Activated CD8-positive, alpha-beta T cell treated with anti-CD3 and anti-CD28 coated beads for 36 hours (primary cell): ENCODE measurements around the gene HARS1. TPM values are rescaled to one million over a fixed set of nuclear protein-coding genes. Genes with fewer than 3 reads are reported as not detected.
"Not testable (repeated sequence)": the region's sequence is repeated elsewhere in the genome, so short reads cannot be mapped to it uniquely, and the experiment has no call there.

Experiments used
- ATAC-seq: fragments of 200-7000 bp; cut with Tn5 transposase; one replicate; pipeline ENCODE4 v1.10.0; 2021; ENCODE audit warnings: mild to moderate bottlenecking, moderate library complexity
- CTCF ChIA-PET: fragments of 350-600 bp; sonication (Branson Sonifier 250); formaldehyde crosslinking; loops from one replicate; lab custom pipeline; 2021; ENCODE audit warnings: antibody characterized with exemption; lab: Charles Lee
- POLR2A ChIA-PET: fragments of 350-600 bp; sonication (Branson Sonifier 250); formaldehyde crosslinking; loops from one replicate; lab custom pipeline; 2021; ENCODE audit warnings: antibody characterized with exemption; lab: Charles Lee
- DNase-seq: peaks from one replicate; pipeline ENCODE4 v3.0.0-alpha.2; 2020
- H3K27ac Mint-ChIP-seq: one replicate; pipeline ENCODE4 v1.8.0; 2021; ENCODE audit warnings: mild to moderate bottlenecking, mixed read lengths
- H3K27me3 Mint-ChIP-seq: one replicate; pipeline ENCODE4 v1.8.0; 2021; ENCODE audit warnings: mixed read lengths
- H3K36me3 Mint-ChIP-seq: one replicate; pipeline ENCODE4 v1.8.0; 2021; ENCODE audit warnings: low read depth, mixed read lengths
- H3K4me1 Mint-ChIP-seq: one replicate; pipeline ENCODE4 v1.8.0; 2021; ENCODE audit warnings: low read depth, mixed read lengths
- H3K4me3 Mint-ChIP-seq: one replicate; pipeline ENCODE4 v1.8.0; 2021; ENCODE audit warnings: mild to moderate bottlenecking, moderate library complexity, mixed read lengths
- H3K9me3 Mint-ChIP-seq: one replicate; pipeline ENCODE4 v1.8.0; 2021; ENCODE audit warnings: mixed read lengths
- intact Hi-C: fragments of 100-400 bp; cut with micrococcal nuclease; formaldehyde crosslinking; loops from one replicate; pipeline ENCODE4 v1.10.0; 2022
- microRNA-seq: library from miRNA; unstranded; fragments of <30 nt; microRNA quantifications from one replicate; pipeline ENCODE4 v1.2.0, GENCODE V29; 2022; ENCODE audit warnings: borderline microRNAs expressed, borderline replicate concordance
- total RNA-seq, 2 experiments: library from RNA; stranded (reverse); gene quantifications; one replicate each; pipeline ENCODE4 v1.2.3, GENCODE V29; 2021
- TF ChIP-seq, protein P1 (sequence below): fragments of 200-600 bp; IDR thresholded peaks from one replicate; pipeline ENCODE4 v1.8.0; 2022; ENCODE audit warnings: antibody characterized with exemption, mild to moderate bottlenecking

HARS1 gene
- total RNA-seq, 2 experiments from 2014 or later: 84.5 to 84.9 TPM

DNA sequence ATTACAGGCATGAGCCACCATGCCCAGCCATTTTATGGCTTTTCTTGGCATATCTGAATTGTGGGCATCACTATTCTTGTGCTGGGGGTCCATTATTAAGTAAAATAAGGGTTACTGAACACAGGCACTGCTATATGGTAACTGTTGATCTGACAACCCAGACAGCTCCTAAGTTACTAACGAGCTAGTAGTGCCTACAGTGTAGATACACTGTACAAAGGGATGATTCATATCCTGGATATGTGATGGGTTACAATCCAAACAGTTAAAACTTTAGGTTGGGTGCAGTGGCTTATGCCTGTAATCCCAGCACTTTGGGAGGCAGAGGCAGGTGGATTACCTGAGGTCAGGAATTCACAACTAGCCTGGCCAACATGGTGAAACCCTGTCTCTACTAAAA, 62.5 kb downstream of the HARS1 start:
- TF ChIP-seq, protein P1, sequence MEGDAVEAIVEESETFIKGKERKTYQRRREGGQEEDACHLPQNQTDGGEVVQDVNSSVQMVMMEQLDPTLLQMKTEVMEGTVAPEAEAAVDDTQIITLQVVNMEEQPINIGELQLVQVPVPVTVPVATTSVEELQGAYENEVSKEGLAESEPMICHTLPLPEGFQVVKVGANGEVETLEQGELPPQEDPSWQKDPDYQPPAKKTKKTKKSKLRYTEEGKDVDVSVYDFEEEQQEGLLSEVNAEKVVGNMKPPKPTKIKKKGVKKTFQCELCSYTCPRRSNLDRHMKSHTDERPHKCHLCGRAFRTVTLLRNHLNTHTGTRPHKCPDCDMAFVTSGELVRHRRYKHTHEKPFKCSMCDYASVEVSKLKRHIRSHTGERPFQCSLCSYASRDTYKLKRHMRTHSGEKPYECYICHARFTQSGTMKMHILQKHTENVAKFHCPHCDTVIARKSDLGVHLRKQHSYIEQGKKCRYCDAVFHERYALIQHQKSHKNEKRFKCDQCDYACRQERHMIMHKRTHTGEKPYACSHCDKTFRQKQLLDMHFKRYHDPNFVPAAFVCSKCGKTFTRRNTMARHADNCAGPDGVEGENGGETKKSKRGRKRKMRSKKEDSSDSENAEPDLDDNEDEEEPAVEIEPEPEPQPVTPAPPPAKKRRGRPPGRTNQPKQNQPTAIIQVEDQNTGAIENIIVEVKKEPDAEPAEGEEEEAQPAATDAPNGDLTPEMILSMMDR: no peak
- Mint-ChIP-seq H3K27me3 (peaks cover 14% of the 10 kb centered on the region), H3K4me3 (no peak overlapping the region), H3K4me1 (peaks cover 15% of the 10 kb centered on the region), H3K27ac (no peak overlapping the region), H3K9me3 (peaks cover 3% of the 10 kb centered on the region), H3K36me3 (peaks cover 2% of the 10 kb centered on the region)
- intact Hi-C loops: no loop called here
- CTCF ChIA-PET: no interaction called here
- no peak for ATAC-seq
- POLR2A ChIA-PET: no interaction called here
- no peak for DNase-seq

DNA sequence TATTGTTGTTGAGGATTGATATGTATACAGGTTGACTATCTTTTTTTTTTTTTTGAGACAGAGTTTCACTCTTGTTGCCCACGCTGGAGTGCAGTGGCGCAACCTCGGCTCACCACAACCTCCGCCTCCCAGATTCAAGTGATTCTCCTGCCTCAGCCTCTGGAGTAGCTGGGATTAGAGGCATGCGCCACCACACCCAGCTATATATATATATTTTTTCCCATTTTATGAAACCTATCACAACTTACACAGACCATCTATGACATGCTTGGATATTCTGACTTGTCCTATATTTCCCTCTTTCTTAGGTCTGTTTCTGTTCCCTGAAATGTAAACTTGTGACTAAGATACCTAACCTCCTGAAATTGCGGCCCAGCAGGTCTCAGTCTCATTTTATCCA, 63.2 kb downstream of the HARS1 start:
- TF ChIP-seq, protein P1: no peak
- peaks cover 11% of the 10 kb centered on the region for H3K27me3 Mint-ChIP-seq
- intact Hi-C loops: no loop called here
- H3K9me3 Mint-ChIP-seq: peaks cover 3% of the 10 kb centered on the region
- H3K4me1 Mint-ChIP-seq: peaks cover 9% of the 10 kb centered on the region
- H3K36me3 Mint-ChIP-seq: peaks cover 2% of the 10 kb centered on the region
- ATAC-seq: no peak
- ChIA-PET CTCF (interaction anchor here (1.1 kb wide), 1 partner anchor 276 kb away, joined by 3 read pairs; no protein-coding TSS in a partner anchor), POLR2A (no interaction called here)
- DNase-seq: no peak
- H3K27ac Mint-ChIP-seq: no peak overlapping the region
- no peak overlapping the region for H3K4me3 Mint-ChIP-seq

DNA sequence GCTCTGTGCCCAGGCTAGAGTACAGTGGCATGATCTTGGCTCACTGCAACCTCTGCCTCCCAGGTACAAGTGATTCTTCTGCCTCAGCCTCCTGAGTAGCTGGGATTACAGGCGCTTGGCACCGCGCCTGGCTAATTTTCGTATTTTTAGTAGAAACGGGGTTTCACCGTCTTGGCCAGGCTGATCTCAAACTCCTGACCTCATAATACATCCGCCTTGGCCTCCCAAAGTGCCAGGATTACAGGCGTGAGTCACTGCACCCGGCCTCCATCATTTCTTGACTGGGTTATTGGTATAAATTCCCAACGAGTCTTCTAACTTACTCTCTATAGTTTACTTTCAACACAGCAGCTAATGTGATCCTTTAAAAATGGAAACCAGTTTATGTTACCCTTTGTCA, 66.3 kb downstream of the HARS1 start:
- H3K36me3 Mint-ChIP-seq, H3K4me3 Mint-ChIP-seq, ATAC-seq, H3K27ac Mint-ChIP-seq, POLR2A ChIA-PET, DNase-seq, H3K4me1 Mint-ChIP-seq, H3K9me3 Mint-ChIP-seq, intact Hi-C loops: not testable (repeated sequence)
- CTCF ChIA-PET: interaction anchor here (1.4 to 2.2 kb wide), 3 partner anchors 10 to 253 kb away, joined by 3 to 7 read pairs (median 3); partner anchors contain the start of gene EIF4EBP3
- peaks cover 12% of the 10 kb centered on the region for H3K27me3 Mint-ChIP-seq

Small RNA genes within 50 kb of the gene (microRNA-seq; reads per million reads assigned to microRNA genes)
- gene MIR3655: not detected

Other genes starting within 250 kb of the HARS1 start
- gene EIF4EBP3, start 143.7 kb downstream of the HARS1 start, total RNA-seq: 10 to 100 TPM; 19.6 to 20.3 TPM
- 10 to 100 TPM; 47.8 to 49.5 TPM for gene SRA1, start 133.9 kb downstream of the HARS1 start, total RNA-seq
- gene APBB3, start 126.8 kb downstream of the HARS1 start, total RNA-seq: 10 to 100 TPM; 24.9 TPM
- gene SLC35A4, start 126.5 kb downstream of the HARS1 start, total RNA-seq: 10 to 100 TPM; 72.9 to 73.6 TPM
- gene CD14, start 58.2 kb downstream of the HARS1 start, total RNA-seq: under 1 TPM; 0.36 to 0.41 TPM
- gene TMCO6, start 51.9 kb downstream of the HARS1 start, total RNA-seq: 10 to 100 TPM; 31.7 to 33.2 TPM
- 10 to 100 TPM; 63.1 to 64.5 TPM for gene NDUFA2, start 43.7 kb downstream of the HARS1 start, total RNA-seq
- 10 to 100 TPM; 84.3 to 84.5 TPM for gene IK, start 43.5 kb downstream of the HARS1 start, total RNA-seq
- 10 to 100 TPM; 30.1 to 31.8 TPM for gene WDR55, start 26.5 kb downstream of the HARS1 start, total RNA-seq
- gene DND1, start 17.8 kb downstream of the HARS1 start, total RNA-seq: 1 to 10 TPM; 2.9 to 3.2 TPM
- 10 to 100 TPM; 26.1 TPM for gene HARS2, start 85 bp upstream of the HARS1 start, total RNA-seq
- gene ZMAT2, start 9.1 kb upstream of the HARS1 start, total RNA-seq: 10 to 100 TPM; 47.6 to 50.1 TPM
- not detected for gene PCDHA1, start 94.8 kb upstream of the HARS1 start, total RNA-seq
- not detected for gene PCDHA2, start 103.5 kb upstream of the HARS1 start, total RNA-seq
- not detected for gene PCDHA3, start 109.7 kb upstream of the HARS1 start, total RNA-seq
- gene PCDHA4, start 115.7 kb upstream of the HARS1 start, total RNA-seq: not detected
- not detected for gene PCDHA5, start 130.2 kb upstream of the HARS1 start, total RNA-seq
- not detected for gene PCDHA6, start 136.6 kb upstream of the HARS1 start, total RNA-seq
- not detected for gene PCDHA7, start 142.9 kb upstream of the HARS1 start, total RNA-seq
- not detected for gene PCDHA8, start 149.8 kb upstream of the HARS1 start, total RNA-seq
- gene PCDHA9, start 157.0 kb upstream of the HARS1 start, total RNA-seq: not detected
- gene PCDHA10, start 164.5 kb upstream of the HARS1 start, total RNA-seq: not detected
- not detected for gene PCDHA11, start 177.6 kb upstream of the HARS1 start, total RNA-seq
- gene PCDHA12, start 183.9 kb upstream of the HARS1 start, total RNA-seq: not detected
- not detected for gene PCDHA13, start 190.8 kb upstream of the HARS1 start, total RNA-seq
- gene PCDHAC1, start 234.9 kb upstream of the HARS1 start, total RNA-seq: not detected